GM23248 (cell line): Measurements from ENCODE around the gene STH.

ENCODE experiments used
- EZH2 ChIP-seq: fragments of 200-600 bp; sonication (generic); IDR thresholded peaks from 2 replicates; pipeline ENCODE4 v1.6.1; 2018; ENCODE audit warnings: antibody characterized with exemption, mild to moderate bottlenecking; ENCODE audit not compliant: insufficient read depth, poor library complexity, severe bottlenecking
- EZH2phosphoT487 ChIP-seq: fragments of 200-600 bp; sonication (generic); IDR thresholded peaks from 2 replicates; pipeline ENCODE4 v1.6.1; 2018; ENCODE audit warnings: antibody characterized with exemption, moderate library complexity, mild to moderate bottlenecking, low read depth; ENCODE audit not compliant: insufficient read depth

DNA sequence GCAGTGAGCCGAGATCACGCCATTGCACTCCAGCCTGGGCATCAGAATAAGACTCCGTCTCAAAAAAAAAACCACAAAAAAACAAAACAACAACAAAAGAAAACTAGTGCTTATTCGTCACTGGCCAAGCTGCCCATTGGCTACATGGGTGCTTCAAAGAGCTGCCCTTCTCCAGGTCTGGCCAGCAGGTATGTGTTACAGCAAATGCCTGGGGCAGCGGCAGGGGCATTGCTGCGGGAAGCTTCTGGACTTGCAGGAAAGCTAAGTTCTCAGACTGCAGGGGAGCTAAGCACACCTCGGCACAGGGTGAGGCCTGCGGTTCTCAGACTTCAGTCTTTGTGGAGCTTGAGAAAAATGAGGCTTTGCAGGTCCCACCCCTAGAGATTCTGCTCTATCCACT, 4.1 kb upstream of the STH start:
- no peak for TF ChIP-seq EZH2
- TF ChIP-seq EZH2phosphoT487, result no peak
